ENCODE data around the gene HK3.

HK3 gene

GRCh38 chr5:176899296-176899891, at the start of gene HK3:
Gene HK3, minus strand, starts transcription at chr5:176899346. Its CDS starts 3,187 bp downstream, at chr5:176896159.
- no peak for DNase-seq

- DNase-seq, result no peak
Observed at GRCh38 chr5:176948458-176948857, 49.3 kb upstream of the HK3 start.

- DNase-seq, result no peak
Observed at GRCh38 chr5:176947847-176948246, 48.7 kb upstream of the HK3 start.

GRCh38 chr5:176944268-176944667, 45.1 kb upstream of the HK3 start:
- no peak for DNase-seq

- no peak for DNase-seq
Observed at GRCh38 chr5:176943816-176944215, 44.7 kb upstream of the HK3 start.

- DNase-seq, result no peak
Observed at GRCh38 chr5:176941951-176942350, 42.8 kb upstream of the HK3 start.

- no peak for DNase-seq
Observed at GRCh38 chr5:176938472-176938871, 39.3 kb upstream of the HK3 start.

GRCh38 chr5:176935017-176935416, 35.9 kb upstream of the HK3 start:
- no peak for DNase-seq

- no peak for DNase-seq
Observed at GRCh38 chr5:176934309-176934930, 35.3 kb upstream of the HK3 start.

- no peak for DNase-seq
Observed at GRCh38 chr5:176929654-176930053, 30.5 kb upstream of the HK3 start.

- DNase-seq, result no peak
Observed at GRCh38 chr5:176927562-176927961, 28.4 kb upstream of the HK3 start.

- no peak for DNase-seq
Observed at GRCh38 chr5:176922817-176923216, 23.7 kb upstream of the HK3 start.

- no peak for DNase-seq
Observed at GRCh38 chr5:176921714-176922113, 22.6 kb upstream of the HK3 start.

GRCh38 chr5:176918613-176919012, 19.5 kb upstream of the HK3 start:
- DNase-seq, result no peak

GRCh38 chr5:176916337-176916736, 17.2 kb upstream of the HK3 start:
- DNase-seq, result peak; percentile 8

- no peak for DNase-seq
Observed at GRCh38 chr5:176915906-176916305, 16.8 kb upstream of the HK3 start.

- DNase-seq, result no peak
Observed at GRCh38 chr5:176912115-176912514, 13.0 kb upstream of the HK3 start.

- DNase-seq, result no peak
Observed at GRCh38 chr5:176908675-176909368, 9.7 kb upstream of the HK3 start.

- DNase-seq, result no peak
Observed at GRCh38 chr5:176906796-176907195, 7.7 kb upstream of the HK3 start.

GRCh38 chr5:176906126-176906525, 7.0 kb upstream of the HK3 start:
- no peak for DNase-seq

GRCh38 chr5:176904276-176904675, 5.1 kb upstream of the HK3 start:
- DNase-seq, result no peak

GRCh38 chr5:176902911-176903664, 3.9 kb upstream of the HK3 start:
- no peak for DNase-seq

- no peak for DNase-seq
Observed at GRCh38 chr5:176902102-176902814, 3.1 kb upstream of the HK3 start.
